GM12878 (cell line): ENCODE results near the gene GMDS.

Source experiments
- CTCF ChIP-seq, 3 experiments: IDR thresholded peaks in 2 of 3; conservative IDR thresholded peaks in 1 of 3; 2 replicates each; pipeline ENCODE4 v1.5.1; 2011; ENCODE audit warnings: low read depth in 3 of 3, low read length in 3 of 3, mild to moderate bottlenecking in 3 of 3, control low read depth in 2 of 3, moderate library complexity in 2 of 3, inconsistent platforms in 1 of 3, mixed read lengths in 1 of 3; ENCODE audit not compliant: control insufficient read depth in 2 of 3, insufficient read depth in 1 of 3; ENCODE audit errors: extremely low read depth in 1 of 3
- EP300 ChIP-seq, 2 experiments: fragments of 150-350 bp in 1 of 2; IDR thresholded peaks; 2 replicates each; pipeline ENCODE4 v1.6.1; 2011 to 2012; ENCODE audit warnings: low read depth in 2 of 2, low read length in 2 of 2, borderline replicate concordance in 1 of 2, improper control_type of control experiment in 1 of 2, inconsistent platforms in 1 of 2; ENCODE audit not compliant: control insufficient read depth in 1 of 2
- NKRF ChIP-seq: fragments of 450-650 bp; conservative IDR thresholded peaks from 2 replicates; pipeline ENCODE4 v1.6.1; 2017; ENCODE audit warnings: mild to moderate bottlenecking, moderate library complexity
- POLR2AphosphoS5 ChIP-seq: IDR thresholded peaks from 2 replicates; pipeline ENCODE4 v1.6.1; 2011; ENCODE audit warnings: mild to moderate bottlenecking, low read length, inconsistent platforms
- ZNF274 ChIP-seq: IDR thresholded peaks from one replicate; pipeline ENCODE4 v1.8.0; 2011; ENCODE audit not compliant: insufficient read length, insufficient read depth

GRCh38 chr6:1862411-1862810 lies 383.0 kb downstream of the GMDS start:
- no peak for TF ChIP-seq EP300 (IDR thresholded peaks at IDR 0.05; ENCODE audit: borderline replicate concordance in 1 of 2, control insufficient read depth in 1 of 2, low read depth in 2 of 2, low read length in 2 of 2)
- TF ChIP-seq POLR2AphosphoS5: no peak
- TF ChIP-seq CTCF (IDR thresholded peaks at IDR 0.05 in 2 of 3, conservative IDR thresholded peaks at IDR 0.05 in 1 of 3; ENCODE audit: control insufficient read depth in 2 of 3, extremely low read depth in 1 of 3, insufficient read depth in 1 of 3, low read depth in 3 of 3, low read length in 3 of 3): no peak
- TF ChIP-seq NKRF: no peak
- TF ChIP-seq ZNF274: no peak
